ENCODE measurements around the gene MRPS23. TPM values are rescaled to one million over a fixed set of nuclear protein-coding genes. Genes with fewer than 3 reads are reported as not detected.

Gene MRPS23
- total RNA-seq, 8 experiments from 2014 or later = 33.4 to 72.9 (median 47.4) TPM

GRCh38 chr17:57801044-57801711, 48.7 kb downstream of the MRPS23 start:
- in situ Hi-C loops (cut with MboI; ENCODE audit: low pct_unique_long_range_greater_than_20kb in 2 of 9, low sequenced_read_pairs in 9 of 9, unreplicated experiment in 9 of 9) = loop anchor here in 1 of 9 experiments (25.0 kb wide), 1 partner anchor 664 kb away; no protein-coding TSS in a partner anchor
- no peak overlapping the region for H3K27ac ChIP-seq
- WGBS, 10 experiments = 6 to 100% (median 74%) methylated on average over 1 to 3 of the region's 3 CpGs

GRCh38 chr17:57794841-57795240, 55.0 kb downstream of the MRPS23 start:
- WGBS, 10 experiments = 4 to 100% (median 93%) methylated on average over 2 of the region's 2 CpGs; no CpG with 5 or more reads in 1 of the 10 experiments
- ATAC-seq (replicated peaks in 6 of 8) = no peak
- Histone ChIP-seq H3K4me3 (no peak overlapping the region), H3K27ac (no peak overlapping the region), H3K4me1 (replicated peaks in 1 of 2) (no peaks in the 10 kb centered on the region)
- in situ Hi-C loops (cut with MboI; ENCODE audit: low pct_unique_long_range_greater_than_20kb in 2 of 9, low sequenced_read_pairs in 9 of 9, unreplicated experiment in 9 of 9) = no loop called here

More at GRCh38 chr17:57801044-57801711, 48.7 kb downstream of the MRPS23 start:
- ATAC-seq (replicated peaks in 6 of 8) = no peak
- Histone ChIP-seq H3K4me3 (no peak overlapping the region), H3K4me1 (replicated peaks in 1 of 2) (peaks cover 21 to 29% of the 10 kb centered on the region in 2 donors)

DNA sequence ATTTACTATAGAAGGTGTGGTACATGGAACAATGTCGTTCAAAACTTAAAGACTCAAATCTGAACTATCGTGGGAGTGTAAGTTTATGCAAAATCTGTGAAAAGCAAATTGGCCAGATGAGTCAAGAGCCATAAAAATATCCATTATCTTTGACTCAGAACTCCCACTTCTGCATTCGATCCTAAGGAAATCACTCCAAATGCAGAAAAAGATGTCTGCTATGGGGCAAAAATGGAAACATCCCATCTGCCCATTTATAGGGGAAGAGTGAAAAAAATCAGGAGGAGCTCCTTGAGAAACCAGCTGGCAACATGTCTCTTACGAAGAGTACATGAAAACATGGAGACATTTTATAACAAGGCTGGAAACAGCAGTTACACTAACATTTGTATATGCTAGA, 61.1 kb downstream of the MRPS23 start:
- 0 to 90% (median 83%) methylated on average over 1 to 4 of the region's 4 CpGs; no CpG with 5 or more reads in 1 of the 10 experiments for WGBS, 10 experiments
- ATAC-seq (replicated peaks in 6 of 8) = peak in 3 of 8 experiments; percentile 18 to 83 (median 83)
- Histone ChIP-seq H3K4me3 (no peak overlapping the region), H3K4me1 (replicated peaks in 1 of 2) (peaks cover 0 to 3% of the 10 kb centered on the region in 2 donors), H3K27ac (no peak overlapping the region)
- in situ Hi-C loops (cut with MboI; ENCODE audit: low pct_unique_long_range_greater_than_20kb in 2 of 9, low sequenced_read_pairs in 9 of 9, unreplicated experiment in 9 of 9) = no loop called here

- Histone ChIP-seq H3K4me1 (replicated peaks in 1 of 2) (peaks cover 7 to 20% of the 10 kb centered on the region in 2 donors), H3K27ac (no peak overlapping the region), H3K4me3 (no peak overlapping the region)
- in situ Hi-C loops (cut with MboI; ENCODE audit: low pct_unique_long_range_greater_than_20kb in 2 of 9, low sequenced_read_pairs in 9 of 9, unreplicated experiment in 9 of 9) = no loop called here
- WGBS, 10 experiments = 58 to 100% (median 83%) methylated on average over 2 to 7 of the region's 7 CpGs; no CpG with 5 or more reads in 1 of the 10 experiments
- no peak for ATAC-seq (replicated peaks in 6 of 8)
Measured at GRCh38 chr17:57785022-57785421, 64.8 kb downstream of the MRPS23 start.

Other genes starting within 250 kb of the MRPS23 start
- gene CCDC182, start 104.7 kb downstream of the MRPS23 start, total RNA-seq = under 1 TPM in 2 of 8 experiments, not detected in 6; 0.25 to 0.76 TPM
- 10 to 100 TPM in 6 of 8 experiments, 1 to 10 TPM in 2; 6.9 to 37.4 (median 16.3) TPM for gene CUEDC1, start 105.4 kb upstream of the MRPS23 start, total RNA-seq
- gene VEZF1, start 138.2 kb upstream of the MRPS23 start, total RNA-seq = 10 to 100 TPM; 14.0 to 87.6 (median 43.0) TPM
- gene SRSF1, start 157.2 kb upstream of the MRPS23 start, total RNA-seq = 100 to 1,000 TPM; 118 to 433 (median 192) TPM
- gene DYNLL2, start 233.4 kb upstream of the MRPS23 start, total RNA-seq = 10 to 100 TPM; 16.8 to 78.7 (median 36.0) TPM